ENCODE data around the gene EXOC3. TPM values are rescaled to one million over a fixed set of nuclear protein-coding genes. Genes with fewer than 3 reads are reported as not detected.

EXOC3 gene
- total RNA-seq, 1 donor from 2014 or later = 42.4 TPM

DNA sequence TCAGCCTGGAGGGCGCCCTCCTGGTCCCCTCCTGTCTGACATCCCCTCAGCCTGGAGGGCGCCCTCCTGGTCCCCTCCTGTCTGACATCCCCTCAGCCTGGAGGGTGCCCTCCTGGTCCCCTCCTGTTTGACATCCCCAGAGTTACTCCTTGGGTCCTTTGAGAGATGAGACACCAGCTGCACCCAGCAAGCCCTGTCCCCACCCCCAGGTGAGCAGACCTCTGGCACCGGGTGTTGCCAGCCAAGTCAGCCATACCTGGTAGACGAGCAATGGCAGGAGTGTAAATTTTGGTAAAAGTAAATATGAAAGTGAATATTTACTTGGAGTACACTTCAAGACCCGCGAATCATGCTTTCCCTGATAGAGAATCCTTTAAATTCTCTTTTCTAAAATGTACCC lies 25.4 kb downstream of the EXOC3 start:
- TF ChIP-seq, protein P1, sequence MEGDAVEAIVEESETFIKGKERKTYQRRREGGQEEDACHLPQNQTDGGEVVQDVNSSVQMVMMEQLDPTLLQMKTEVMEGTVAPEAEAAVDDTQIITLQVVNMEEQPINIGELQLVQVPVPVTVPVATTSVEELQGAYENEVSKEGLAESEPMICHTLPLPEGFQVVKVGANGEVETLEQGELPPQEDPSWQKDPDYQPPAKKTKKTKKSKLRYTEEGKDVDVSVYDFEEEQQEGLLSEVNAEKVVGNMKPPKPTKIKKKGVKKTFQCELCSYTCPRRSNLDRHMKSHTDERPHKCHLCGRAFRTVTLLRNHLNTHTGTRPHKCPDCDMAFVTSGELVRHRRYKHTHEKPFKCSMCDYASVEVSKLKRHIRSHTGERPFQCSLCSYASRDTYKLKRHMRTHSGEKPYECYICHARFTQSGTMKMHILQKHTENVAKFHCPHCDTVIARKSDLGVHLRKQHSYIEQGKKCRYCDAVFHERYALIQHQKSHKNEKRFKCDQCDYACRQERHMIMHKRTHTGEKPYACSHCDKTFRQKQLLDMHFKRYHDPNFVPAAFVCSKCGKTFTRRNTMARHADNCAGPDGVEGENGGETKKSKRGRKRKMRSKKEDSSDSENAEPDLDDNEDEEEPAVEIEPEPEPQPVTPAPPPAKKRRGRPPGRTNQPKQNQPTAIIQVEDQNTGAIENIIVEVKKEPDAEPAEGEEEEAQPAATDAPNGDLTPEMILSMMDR (IDR thresholded peaks at IDR 0.05; ENCODE audit: insufficient read depth, low read length, severe bottlenecking) = no peak
- H3K36me3 ChIP-seq (ENCODE audit: control insufficient read depth, insufficient read depth, low read length) = peaks cover 4% of the 10 kb centered on the region
- FAIRE-seq (no peak), DNase-seq (ENCODE audit: low read depth) (no peak)
- H3K4me3 ChIP-seq (ENCODE audit: low read depth, low read length) = no peak overlapping the region
- no peaks in the 10 kb centered on the region for H3K27me3 ChIP-seq (ENCODE audit: control insufficient read depth, insufficient read depth, low read length)

DNA sequence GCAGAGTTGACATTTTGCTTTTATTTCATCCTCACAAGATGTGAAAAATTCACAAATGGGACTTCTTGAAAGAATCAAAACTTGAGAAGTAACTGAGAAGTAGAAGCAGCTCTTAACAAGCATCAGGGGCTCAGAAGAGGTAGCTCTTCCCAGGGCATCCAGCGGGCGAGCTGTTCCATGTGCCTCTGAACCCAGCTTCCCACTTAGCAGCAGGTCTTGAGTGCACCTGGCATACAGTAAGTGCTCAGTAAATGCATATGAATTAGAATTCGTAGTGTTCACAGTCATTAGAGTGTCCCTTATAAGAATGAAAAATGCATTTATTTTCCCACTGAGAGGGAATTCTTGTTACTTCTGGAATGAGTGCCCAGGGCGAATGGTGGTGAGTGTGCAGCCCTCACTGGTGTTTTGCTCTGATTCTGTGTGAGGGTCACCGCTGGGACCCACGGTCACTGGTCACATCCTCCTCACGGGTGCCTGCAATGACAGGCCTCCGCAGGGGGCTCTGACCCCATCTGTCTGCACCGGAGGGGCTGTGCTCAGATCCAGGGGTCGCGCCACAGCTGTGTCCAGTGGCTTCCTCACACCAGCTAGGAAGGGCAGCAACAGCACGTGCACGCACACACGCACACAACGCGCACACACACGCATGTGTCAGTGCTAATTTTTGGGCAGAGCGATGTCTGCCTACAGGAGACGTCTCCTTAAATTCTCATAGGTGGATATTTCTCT lies 26.9 kb downstream of the EXOC3 start:
- no peak for DNase-seq (ENCODE audit: low read depth)
- FAIRE-seq = no peak
- TF ChIP-seq, protein P1 (IDR thresholded peaks at IDR 0.05; ENCODE audit: insufficient read depth, low read length, severe bottlenecking) = no peak
- Histone ChIP-seq H3K4me3 (ENCODE audit: low read depth, low read length) (no peak overlapping the region), H3K36me3 (ENCODE audit: control insufficient read depth, insufficient read depth, low read length) (peaks cover 4% of the 10 kb centered on the region), H3K27me3 (ENCODE audit: control insufficient read depth, insufficient read depth, low read length) (no peaks in the 10 kb centered on the region)

DNA sequence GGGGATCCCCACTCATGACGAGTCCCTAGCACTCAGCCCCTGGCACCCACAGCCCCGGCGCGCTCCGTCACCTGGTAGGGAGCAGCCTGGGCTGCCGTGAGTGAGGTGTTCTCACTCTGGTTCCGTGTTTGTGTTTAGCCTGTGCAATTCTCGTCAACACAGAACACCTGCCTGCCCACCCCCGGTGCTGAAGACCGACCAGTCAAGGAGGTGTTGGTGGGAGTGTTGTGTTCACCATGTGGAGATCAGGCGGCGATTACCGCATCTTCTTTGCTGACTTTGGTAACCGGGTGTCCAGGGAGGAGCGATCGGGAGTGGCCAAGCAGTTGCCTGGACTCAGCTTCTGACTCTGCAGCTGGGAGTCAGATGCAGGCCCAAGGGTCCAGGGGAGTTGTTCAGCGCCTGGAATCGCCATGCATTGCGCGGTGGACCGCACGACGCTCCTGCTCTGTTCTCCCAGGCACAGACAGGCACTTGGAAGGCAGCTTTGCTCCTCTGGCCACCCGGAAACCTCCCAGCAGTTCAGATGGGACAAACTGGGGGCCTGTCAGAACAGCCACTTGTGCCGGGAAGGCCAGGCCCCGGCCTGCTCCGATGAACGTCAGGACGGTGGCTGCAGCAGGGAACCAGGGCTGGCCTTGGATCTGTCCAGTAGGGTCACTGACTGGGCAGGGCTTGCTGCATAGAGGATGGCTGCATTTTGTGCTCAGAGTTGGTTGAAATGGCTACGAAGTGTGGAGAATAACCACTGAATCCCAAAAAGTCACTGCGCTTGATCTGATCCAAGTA lies 28.2 kb downstream of the EXOC3 start:
- no peak overlapping the region for H3K4me3 ChIP-seq (ENCODE audit: low read depth, low read length)
- DNase-seq (ENCODE audit: low read depth) (no peak), FAIRE-seq (no peak)
- H3K36me3 ChIP-seq (ENCODE audit: control insufficient read depth, insufficient read depth, low read length) = peaks cover 4% of the 10 kb centered on the region
- H3K27me3 ChIP-seq (ENCODE audit: control insufficient read depth, insufficient read depth, low read length) = no peaks in the 10 kb centered on the region
- TF ChIP-seq, protein P1 (IDR thresholded peaks at IDR 0.05; ENCODE audit: insufficient read depth, low read length, severe bottlenecking) = no peak

DNA sequence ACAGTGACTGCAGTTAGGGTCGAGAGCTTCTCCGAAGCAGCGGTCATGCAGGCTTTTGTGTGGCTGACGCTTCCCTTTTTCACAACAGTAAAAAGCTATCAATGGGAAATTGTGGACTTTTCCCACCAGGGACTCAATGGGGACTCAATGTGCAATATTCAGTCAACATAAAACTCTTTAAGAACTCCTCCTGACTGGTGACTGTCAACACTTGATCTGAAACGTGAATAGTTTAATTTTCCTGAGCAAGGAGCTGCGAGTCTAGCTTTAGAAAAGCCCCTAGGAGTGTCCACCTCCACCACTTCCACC lies 28.7 kb downstream of the EXOC3 start:
- TF ChIP-seq, protein P1 (IDR thresholded peaks at IDR 0.05; ENCODE audit: insufficient read depth, low read length, severe bottlenecking) = no peak
- FAIRE-seq (no peak), DNase-seq (ENCODE audit: low read depth) (no peak)
- Histone ChIP-seq H3K4me3 (ENCODE audit: low read depth, low read length) (peak overlapping the region; percentile 77), H3K27me3 (ENCODE audit: control insufficient read depth, insufficient read depth, low read length) (no peaks in the 10 kb centered on the region), H3K36me3 (ENCODE audit: control insufficient read depth, insufficient read depth, low read length) (peaks cover under 1% of the 10 kb centered on the region)

DNA sequence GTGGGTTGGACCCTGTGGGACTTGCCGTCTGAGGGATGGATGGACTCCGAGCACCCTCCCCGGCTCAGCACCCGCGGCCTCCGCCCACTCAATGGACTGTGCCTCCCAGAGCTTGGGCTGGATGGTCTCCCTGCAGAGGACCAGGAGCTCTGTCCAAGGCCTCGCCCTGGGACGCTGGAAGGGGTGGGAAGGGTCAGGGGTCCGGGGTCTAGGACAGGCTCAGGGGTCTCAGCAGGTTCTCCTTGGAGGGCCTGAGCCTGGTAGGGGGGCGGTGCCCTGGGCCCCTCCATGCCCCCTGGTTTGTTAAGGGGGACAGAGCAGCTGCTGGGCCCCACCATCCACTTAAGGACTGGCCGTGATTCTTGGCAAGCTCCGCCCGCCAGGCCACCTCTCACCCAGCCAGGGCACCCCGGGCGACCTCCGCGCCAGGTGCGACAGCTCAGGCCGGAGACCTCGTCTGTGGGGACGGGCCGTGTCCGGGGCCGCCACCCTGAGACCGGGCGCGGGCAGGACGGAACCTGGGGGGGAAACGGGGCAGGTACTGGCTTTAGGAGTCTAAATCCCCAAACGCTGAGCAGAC lies 29.2 kb downstream of the EXOC3 start:
- no peaks in the 10 kb centered on the region for H3K36me3 ChIP-seq (ENCODE audit: control insufficient read depth, insufficient read depth, low read length)
- H3K27me3 ChIP-seq (ENCODE audit: control insufficient read depth, insufficient read depth, low read length) = no peaks in the 10 kb centered on the region
- no peak for FAIRE-seq
- TF ChIP-seq, protein P1 (IDR thresholded peaks at IDR 0.05; ENCODE audit: insufficient read depth, low read length, severe bottlenecking) = no peak
- DNase-seq (ENCODE audit: low read depth) = peak; percentile 8
- peak overlapping the region; percentile 77 for H3K4me3 ChIP-seq (ENCODE audit: low read depth, low read length)

Data from bronchial epithelial cell (primary cell).